Chondrocyte (in vitro differentiated cells): ENCODE data around the gene CAMK1G. TPM values are rescaled to one million over a fixed set of nuclear protein-coding genes. Genes with fewer than 3 reads are reported as not detected.
A peak's percentile ranks its signal among the peaks of the same experiment; 100 is the strongest.

Experiments used
- DNase-seq: peaks from one replicate; pipeline ENCODE4 v3.0.0; 2021; ENCODE audit warnings: mixed read lengths, low spot score
- H3K27ac Mint-ChIP-seq: one replicate; pipeline ENCODE4 v1.8.0; 2021; ENCODE audit warnings: mild to moderate bottlenecking, moderate library complexity, mixed read lengths; ENCODE audit not compliant: unreplicated experiment
- H3K27me3 Mint-ChIP-seq: 2 replicates; pipeline ENCODE4 v1.8.0; 2021; ENCODE audit warnings: low read depth, mixed read lengths
- H3K36me3 Mint-ChIP-seq: 2 replicates; pipeline ENCODE4 v1.8.0; 2021; ENCODE audit warnings: low read depth, mixed read lengths
- H3K4me1 Mint-ChIP-seq: 2 replicates; pipeline ENCODE4 v1.8.0; 2021; ENCODE audit warnings: low read depth, mild to moderate bottlenecking, mixed read lengths
- H3K4me3 Mint-ChIP-seq: one replicate; pipeline ENCODE4 v1.8.0; 2021; ENCODE audit warnings: mild to moderate bottlenecking, moderate library complexity, mixed read lengths; ENCODE audit not compliant: unreplicated experiment
- H3K9me3 Mint-ChIP-seq: 2 replicates; pipeline ENCODE4 v1.8.0; 2021; ENCODE audit warnings: low read depth, mixed read lengths
- total RNA-seq: library from RNA; stranded (reverse); gene quantifications from 3 replicates; pipeline ENCODE4 v1.2.1, GENCODE V29; 2021
- TF ChIP-seq, protein P1 (sequence below): fragments of 200-600 bp; sonication (generic); IDR thresholded peaks from 2 replicates; pipeline ENCODE4 v1.5.0; 2021; ENCODE audit warnings: antibody characterized with exemption, mild to moderate bottlenecking, moderate library complexity

Gene CAMK1G
- total RNA-seq, 1 donor from 2014 or later, result not detected

DNA sequence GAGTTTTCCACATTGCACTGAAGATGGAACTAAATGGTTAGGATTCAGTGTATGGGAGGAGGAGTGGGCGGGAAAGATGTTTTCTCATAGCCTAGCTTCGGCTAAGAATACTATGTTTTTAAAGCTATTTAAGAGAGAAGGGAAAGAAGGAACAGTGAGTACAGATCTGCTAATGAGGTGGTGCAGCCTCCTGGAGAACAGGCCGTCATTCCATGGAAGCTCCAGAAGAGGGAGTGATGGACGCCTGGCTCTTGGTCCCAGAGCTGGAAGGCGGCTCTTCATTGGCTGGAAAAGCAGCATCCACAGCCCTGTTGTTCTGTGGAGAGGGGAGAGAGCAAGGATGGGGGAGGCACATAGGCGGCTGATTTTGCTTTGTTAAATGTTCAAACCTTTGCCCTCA, 6.9 kb downstream of the CAMK1G start:
- Mint-ChIP-seq H3K4me1 (no peaks in the 10 kb centered on the region), H3K9me3 (no peaks in the 10 kb centered on the region), H3K36me3 (no peaks in the 10 kb centered on the region), H3K4me3 (no peak overlapping the region), H3K27ac (no peak overlapping the region), H3K27me3 (peaks cover 37% of the 10 kb centered on the region)
- no peak for DNase-seq
- TF ChIP-seq, protein P1, sequence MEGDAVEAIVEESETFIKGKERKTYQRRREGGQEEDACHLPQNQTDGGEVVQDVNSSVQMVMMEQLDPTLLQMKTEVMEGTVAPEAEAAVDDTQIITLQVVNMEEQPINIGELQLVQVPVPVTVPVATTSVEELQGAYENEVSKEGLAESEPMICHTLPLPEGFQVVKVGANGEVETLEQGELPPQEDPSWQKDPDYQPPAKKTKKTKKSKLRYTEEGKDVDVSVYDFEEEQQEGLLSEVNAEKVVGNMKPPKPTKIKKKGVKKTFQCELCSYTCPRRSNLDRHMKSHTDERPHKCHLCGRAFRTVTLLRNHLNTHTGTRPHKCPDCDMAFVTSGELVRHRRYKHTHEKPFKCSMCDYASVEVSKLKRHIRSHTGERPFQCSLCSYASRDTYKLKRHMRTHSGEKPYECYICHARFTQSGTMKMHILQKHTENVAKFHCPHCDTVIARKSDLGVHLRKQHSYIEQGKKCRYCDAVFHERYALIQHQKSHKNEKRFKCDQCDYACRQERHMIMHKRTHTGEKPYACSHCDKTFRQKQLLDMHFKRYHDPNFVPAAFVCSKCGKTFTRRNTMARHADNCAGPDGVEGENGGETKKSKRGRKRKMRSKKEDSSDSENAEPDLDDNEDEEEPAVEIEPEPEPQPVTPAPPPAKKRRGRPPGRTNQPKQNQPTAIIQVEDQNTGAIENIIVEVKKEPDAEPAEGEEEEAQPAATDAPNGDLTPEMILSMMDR, result peak; percentile 56

DNA sequence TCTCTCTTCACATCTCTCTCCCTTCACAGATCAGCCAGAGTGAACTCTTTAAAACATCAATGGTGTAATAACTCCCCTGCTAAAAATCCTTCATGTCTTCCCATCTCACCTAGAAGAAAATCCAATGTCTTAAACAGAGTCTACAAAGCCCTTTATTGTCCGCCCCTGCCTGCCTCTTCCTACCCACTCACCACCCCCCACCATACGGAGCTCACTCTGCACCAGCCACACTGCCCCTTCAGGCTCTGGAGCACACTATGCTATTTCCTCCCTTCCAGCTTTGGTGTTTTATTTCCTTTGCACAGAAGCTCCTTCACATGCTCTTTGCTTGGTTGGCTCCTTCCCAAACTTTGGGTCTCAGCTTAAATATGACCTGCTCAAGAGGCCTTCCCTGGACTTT, 10.2 kb downstream of the CAMK1G start:
- peaks cover 50% of the 10 kb centered on the region for H3K27me3 Mint-ChIP-seq
- TF ChIP-seq, protein P1, result no peak
- no peak overlapping the region for H3K27ac Mint-ChIP-seq
- no peaks in the 10 kb centered on the region for H3K4me1 Mint-ChIP-seq
- H3K36me3 Mint-ChIP-seq, result no peaks in the 10 kb centered on the region
- no peaks in the 10 kb centered on the region for H3K9me3 Mint-ChIP-seq
- DNase-seq, result no peak
- no peak overlapping the region for H3K4me3 Mint-ChIP-seq

DNA sequence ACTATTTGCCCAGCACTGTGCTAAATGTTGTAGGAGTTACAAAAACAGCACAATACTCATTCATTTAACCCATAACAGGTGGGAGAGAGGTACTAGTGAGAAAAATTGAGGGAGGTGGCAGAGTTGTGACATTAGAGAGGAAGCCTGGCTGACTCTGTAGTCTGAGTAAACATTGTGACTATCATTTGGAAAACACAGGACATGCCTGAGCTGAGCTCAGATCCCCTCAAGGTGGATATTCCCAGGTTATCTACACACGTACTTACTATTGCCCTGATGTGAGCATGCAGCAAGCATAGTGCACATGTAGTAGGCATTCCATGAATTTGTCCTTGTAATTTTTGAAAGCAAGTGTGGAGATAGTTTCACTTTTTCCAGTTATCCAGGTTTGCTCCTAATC, 10.9 kb downstream of the CAMK1G start:
- H3K9me3 Mint-ChIP-seq, result no peaks in the 10 kb centered on the region
- H3K27me3 Mint-ChIP-seq, result peaks cover 54% of the 10 kb centered on the region
- no peak for DNase-seq
- TF ChIP-seq, protein P1, result no peak
- no peak overlapping the region for H3K4me3 Mint-ChIP-seq
- no peak overlapping the region for H3K27ac Mint-ChIP-seq
- no peaks in the 10 kb centered on the region for H3K4me1 Mint-ChIP-seq
- no peaks in the 10 kb centered on the region for H3K36me3 Mint-ChIP-seq

DNA sequence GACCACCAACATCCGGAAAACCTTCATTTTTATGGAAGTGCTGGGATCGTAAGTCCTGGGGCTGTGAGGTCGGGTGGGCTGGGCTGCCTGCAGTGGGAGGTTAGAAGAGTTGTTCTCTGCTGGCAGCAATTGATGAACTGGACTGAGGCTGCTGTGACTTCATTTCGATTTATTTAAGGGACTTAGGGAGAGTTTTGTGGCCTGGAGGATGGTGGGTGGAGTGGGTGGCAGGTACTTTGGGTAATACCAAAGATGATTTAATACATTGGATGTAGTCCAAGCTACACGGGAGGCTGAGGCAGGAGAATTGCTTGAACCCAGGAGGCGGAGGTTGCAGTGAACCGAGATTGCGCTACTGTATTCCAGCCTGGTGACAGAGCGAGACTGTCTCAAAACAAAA, 11.5 kb downstream of the CAMK1G start:
- Mint-ChIP-seq H3K9me3 (no peaks in the 10 kb centered on the region), H3K4me1 (no peaks in the 10 kb centered on the region), H3K27me3 (peaks cover 60% of the 10 kb centered on the region), H3K27ac (no peak overlapping the region), H3K36me3 (no peaks in the 10 kb centered on the region), H3K4me3 (no peak overlapping the region)
- TF ChIP-seq, protein P1, result no peak
- no peak for DNase-seq

DNA sequence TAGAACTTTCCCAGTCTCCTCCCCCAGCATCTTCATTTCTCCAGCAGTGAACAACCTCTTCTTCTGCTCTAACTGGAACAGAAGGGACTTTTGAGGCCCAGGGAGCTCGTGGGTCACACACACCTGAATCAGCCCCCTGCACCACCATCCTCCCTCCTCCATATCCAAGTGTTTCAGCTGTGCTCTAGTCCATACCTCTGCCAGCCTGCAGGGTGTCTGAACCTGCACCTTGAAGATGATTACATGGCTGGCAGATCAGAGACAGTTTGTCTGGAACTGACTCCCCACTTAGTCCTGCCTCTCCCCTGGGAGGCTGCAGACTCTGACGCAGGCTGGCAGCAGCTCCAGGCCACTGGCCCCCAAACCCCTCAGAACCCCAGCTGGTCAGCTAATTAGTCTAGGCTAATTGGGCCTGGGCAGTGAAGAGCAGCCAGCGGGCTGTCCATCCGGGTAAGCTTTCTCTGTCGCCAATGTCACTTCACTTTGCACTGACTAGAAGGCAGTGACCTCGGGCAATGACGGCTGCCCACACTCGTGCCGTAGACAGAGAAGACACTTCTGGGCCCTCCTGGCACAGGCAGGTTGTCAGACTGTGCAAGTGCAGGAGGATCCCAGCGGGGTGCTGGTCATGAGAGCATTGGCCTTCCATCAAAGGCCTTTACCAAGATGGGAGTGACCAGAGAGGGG, 12.2 kb downstream of the CAMK1G start:
- H3K27ac Mint-ChIP-seq, result no peak overlapping the region
- H3K27me3 Mint-ChIP-seq, result peaks cover 61% of the 10 kb centered on the region
- TF ChIP-seq, protein P1, result no peak
- no peak overlapping the region for H3K4me3 Mint-ChIP-seq
- DNase-seq, result no peak
- H3K36me3 Mint-ChIP-seq, result no peaks in the 10 kb centered on the region
- no peaks in the 10 kb centered on the region for H3K9me3 Mint-ChIP-seq
- no peaks in the 10 kb centered on the region for H3K4me1 Mint-ChIP-seq
